HG03108 (cell line): ENCODE measurements around the gene ITPR1.

ENCODE experiments used
- ATAC-seq: cut with Tn5 transposase; IDR thresholded peaks from one replicate; pipeline ENCODE4 v1.9.1; 2021; ENCODE audit warnings: moderate library complexity; ENCODE audit not compliant: unreplicated experiment

The ITPR1 gene

GRCh38 chr3:4838621-4839022 is 345.5 kb downstream of the ITPR1 start:
- ATAC-seq, result peak; percentile 63

- ATAC-seq, result no peak
Measured at GRCh38 chr3:4839278-4839677, 346.1 kb downstream of the ITPR1 start.

- ATAC-seq, result no peak
Measured at GRCh38 chr3:4841225-4841624, 348.1 kb downstream of the ITPR1 start.

GRCh38 chr3:4841776-4842440 is 348.8 kb downstream of the ITPR1 start:
- ATAC-seq, result no peak

- ATAC-seq, result no peak
Measured at GRCh38 chr3:4843619-4844018, 350.5 kb downstream of the ITPR1 start.

- peak; percentile 84 for ATAC-seq
Measured at GRCh38 chr3:4845882-4846281, 352.7 kb downstream of the ITPR1 start.

- no peak for ATAC-seq
Measured at GRCh38 chr3:4846543-4846942, 353.4 kb downstream of the ITPR1 start.

- ATAC-seq, result no peak
Measured at GRCh38 chr3:4848176-4848825, 355.2 kb downstream of the ITPR1 start.

- no peak for ATAC-seq
Measured at GRCh38 chr3:4849136-4849535, 356.0 kb downstream of the ITPR1 start.

- ATAC-seq, result no peak
Measured at GRCh38 chr3:4849739-4850138, 356.6 kb downstream of the ITPR1 start.

- peak; percentile 31 for ATAC-seq
Measured at GRCh38 chr3:4850211-4850927, 357.2 kb downstream of the ITPR1 start.

GRCh38 chr3:4850928-4851265 is 357.7 kb downstream of the ITPR1 start:
- peak; percentile 42 for ATAC-seq

- no peak for ATAC-seq
Measured at GRCh38 chr3:4852780-4853748, 359.9 kb downstream of the ITPR1 start.

GRCh38 chr3:4853749-4854140 is 360.6 kb downstream of the ITPR1 start:
- ATAC-seq, result no peak

GRCh38 chr3:4855676-4856075 is 362.5 kb downstream of the ITPR1 start:
- no peak for ATAC-seq

GRCh38 chr3:4856136-4856535 is 363.0 kb downstream of the ITPR1 start:
- no peak for ATAC-seq

- ATAC-seq, result no peak
Measured at GRCh38 chr3:4856564-4856963, 363.4 kb downstream of the ITPR1 start.

GRCh38 chr3:4856986-4857385 is 363.8 kb downstream of the ITPR1 start:
- no peak for ATAC-seq

- no peak for ATAC-seq
Measured at GRCh38 chr3:4859788-4860187, 366.6 kb downstream of the ITPR1 start.

- no peak for ATAC-seq
Measured at GRCh38 chr3:4862973-4863372, 369.8 kb downstream of the ITPR1 start.

GRCh38 chr3:4864503-4864902 is 371.4 kb downstream of the ITPR1 start:
- ATAC-seq, result no peak
